Measurements from ENCODE around the gene CDKL2.

CDKL2 gene

DNA sequence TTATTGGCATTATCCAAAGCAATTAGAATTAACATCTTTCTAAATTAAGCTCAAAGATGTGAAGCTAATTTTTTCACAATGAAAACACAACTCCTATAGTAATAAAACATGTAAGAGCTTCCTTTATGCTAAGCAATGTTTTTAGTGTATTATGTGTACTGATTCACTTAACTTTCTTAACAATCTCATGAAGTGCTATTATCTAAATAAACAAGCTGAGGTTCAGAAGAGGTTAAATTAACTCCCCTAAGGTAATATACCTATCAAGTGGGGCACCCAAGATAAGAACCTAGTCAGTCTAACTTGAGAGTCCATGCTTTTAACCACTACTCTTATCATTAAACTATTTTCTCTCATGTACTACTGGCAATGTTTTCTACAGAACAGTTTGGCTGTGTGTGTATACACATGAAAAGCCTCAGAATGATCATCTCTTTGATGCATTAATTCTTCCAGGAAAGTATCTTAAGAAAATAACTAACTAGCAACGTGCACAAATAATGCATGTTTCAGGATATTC lies 29.2 kb upstream of the CDKL2 start:
- TF ChIP-seq, protein P1, sequence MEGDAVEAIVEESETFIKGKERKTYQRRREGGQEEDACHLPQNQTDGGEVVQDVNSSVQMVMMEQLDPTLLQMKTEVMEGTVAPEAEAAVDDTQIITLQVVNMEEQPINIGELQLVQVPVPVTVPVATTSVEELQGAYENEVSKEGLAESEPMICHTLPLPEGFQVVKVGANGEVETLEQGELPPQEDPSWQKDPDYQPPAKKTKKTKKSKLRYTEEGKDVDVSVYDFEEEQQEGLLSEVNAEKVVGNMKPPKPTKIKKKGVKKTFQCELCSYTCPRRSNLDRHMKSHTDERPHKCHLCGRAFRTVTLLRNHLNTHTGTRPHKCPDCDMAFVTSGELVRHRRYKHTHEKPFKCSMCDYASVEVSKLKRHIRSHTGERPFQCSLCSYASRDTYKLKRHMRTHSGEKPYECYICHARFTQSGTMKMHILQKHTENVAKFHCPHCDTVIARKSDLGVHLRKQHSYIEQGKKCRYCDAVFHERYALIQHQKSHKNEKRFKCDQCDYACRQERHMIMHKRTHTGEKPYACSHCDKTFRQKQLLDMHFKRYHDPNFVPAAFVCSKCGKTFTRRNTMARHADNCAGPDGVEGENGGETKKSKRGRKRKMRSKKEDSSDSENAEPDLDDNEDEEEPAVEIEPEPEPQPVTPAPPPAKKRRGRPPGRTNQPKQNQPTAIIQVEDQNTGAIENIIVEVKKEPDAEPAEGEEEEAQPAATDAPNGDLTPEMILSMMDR (IDR thresholded peaks at IDR 0.05; ENCODE audit: borderline replicate concordance, insufficient read depth, low read depth, low read length), result no peak
- no peak overlapping the region for H3K4me3 ChIP-seq (ENCODE audit: low read depth, low read length)

DNA sequence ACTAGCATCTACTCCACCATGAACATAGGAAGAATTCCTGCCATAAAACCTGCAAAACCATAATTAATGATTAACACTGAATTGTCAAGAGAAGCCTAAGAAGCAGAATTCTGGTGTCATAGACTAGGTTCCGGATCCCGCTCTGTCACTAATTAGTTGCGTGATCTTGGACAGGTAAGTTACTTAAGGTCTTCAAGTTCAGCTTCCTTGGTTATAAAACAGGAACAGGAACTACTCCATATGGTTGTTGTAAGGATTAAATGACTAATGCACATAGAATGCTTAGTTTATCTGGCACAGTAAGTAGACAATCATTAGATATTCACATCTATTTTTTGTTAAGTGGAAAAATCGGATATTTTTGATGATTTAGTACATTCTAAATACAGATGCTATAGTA lies 28.5 kb upstream of the CDKL2 start:
- TF ChIP-seq, protein P1 (IDR thresholded peaks at IDR 0.05; ENCODE audit: borderline replicate concordance, insufficient read depth, low read depth, low read length), result no peak
- H3K4me3 ChIP-seq (ENCODE audit: low read depth, low read length), result no peak overlapping the region

DNA sequence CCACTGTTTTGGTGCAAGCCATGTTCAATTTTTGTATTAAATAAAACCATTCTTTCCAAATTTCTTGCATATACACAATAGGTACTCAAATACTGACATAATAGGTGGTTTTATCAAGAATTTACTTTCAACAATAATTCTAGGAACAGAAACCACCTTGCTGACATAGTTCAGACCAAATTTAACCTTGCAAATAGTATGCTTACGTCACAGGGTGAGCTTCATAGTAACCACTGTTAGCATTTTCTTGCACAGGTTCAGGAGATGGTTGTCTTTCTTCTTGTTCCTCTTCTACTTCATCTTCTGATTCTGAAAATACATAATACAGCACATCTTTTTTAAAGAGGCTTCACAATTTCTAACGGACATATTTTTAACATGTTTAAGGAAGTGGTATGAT lies 25.2 kb upstream of the CDKL2 start:
- TF ChIP-seq, protein P1 (IDR thresholded peaks at IDR 0.05; ENCODE audit: borderline replicate concordance, insufficient read depth, low read depth, low read length), result no peak
- no peak overlapping the region for H3K4me3 ChIP-seq (ENCODE audit: low read depth, low read length)

DNA sequence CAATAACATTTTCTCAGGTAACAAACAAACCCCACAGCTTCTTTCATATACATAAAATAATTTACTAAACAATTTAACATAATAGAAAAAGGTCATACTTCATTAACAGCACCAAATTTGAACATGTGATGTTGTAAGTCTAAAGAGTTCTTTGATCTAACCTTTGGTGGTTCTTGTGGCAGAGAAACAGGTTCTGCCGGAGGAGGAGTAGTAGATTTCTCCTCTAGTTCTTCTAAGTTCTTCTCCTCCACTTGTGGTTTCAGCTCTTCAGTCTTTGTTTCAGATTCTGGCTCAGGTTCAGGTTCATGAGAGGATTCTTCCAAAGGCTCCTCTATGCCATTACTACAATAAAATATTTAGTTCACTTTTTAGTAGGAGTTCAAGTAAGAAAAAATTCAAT lies 24.6 kb upstream of the CDKL2 start:
- H3K4me3 ChIP-seq (ENCODE audit: low read depth, low read length), result no peak overlapping the region
- TF ChIP-seq, protein P1 (IDR thresholded peaks at IDR 0.05; ENCODE audit: borderline replicate concordance, insufficient read depth, low read depth, low read length), result no peak

DNA sequence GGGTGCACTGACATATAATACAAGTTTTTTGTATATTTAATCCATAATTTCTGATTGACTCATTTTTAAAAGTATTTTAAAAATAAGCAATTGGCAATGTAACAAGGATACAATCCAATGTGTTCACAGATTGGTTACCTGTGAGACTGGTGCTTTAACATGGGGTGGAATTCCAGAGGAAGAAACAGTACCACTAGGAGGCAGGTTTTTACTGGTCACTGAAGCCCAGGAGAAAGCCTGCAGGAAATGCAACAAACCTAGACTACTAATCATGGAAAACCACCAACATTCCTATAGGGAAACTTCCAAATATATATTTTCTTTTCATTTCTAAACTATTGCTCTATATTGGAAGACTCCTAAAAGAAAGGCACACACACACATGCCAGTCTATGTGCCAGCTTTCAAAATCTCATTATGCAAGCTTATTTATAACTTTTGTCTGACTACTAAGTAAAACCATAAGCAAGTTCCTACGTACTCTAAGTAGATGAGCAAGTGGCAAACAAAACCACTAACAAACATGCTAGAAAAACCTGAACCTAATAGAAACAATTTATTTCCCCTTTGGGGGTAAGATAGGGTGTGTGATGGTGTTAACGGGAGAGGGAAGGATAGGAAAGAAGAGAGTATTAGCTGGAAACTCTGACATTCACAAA lies 23.6 kb upstream of the CDKL2 start:
- H3K4me3 ChIP-seq (ENCODE audit: low read depth, low read length), result no peak overlapping the region
- TF ChIP-seq, protein P1 (IDR thresholded peaks at IDR 0.05; ENCODE audit: borderline replicate concordance, insufficient read depth, low read depth, low read length), result no peak

DNA sequence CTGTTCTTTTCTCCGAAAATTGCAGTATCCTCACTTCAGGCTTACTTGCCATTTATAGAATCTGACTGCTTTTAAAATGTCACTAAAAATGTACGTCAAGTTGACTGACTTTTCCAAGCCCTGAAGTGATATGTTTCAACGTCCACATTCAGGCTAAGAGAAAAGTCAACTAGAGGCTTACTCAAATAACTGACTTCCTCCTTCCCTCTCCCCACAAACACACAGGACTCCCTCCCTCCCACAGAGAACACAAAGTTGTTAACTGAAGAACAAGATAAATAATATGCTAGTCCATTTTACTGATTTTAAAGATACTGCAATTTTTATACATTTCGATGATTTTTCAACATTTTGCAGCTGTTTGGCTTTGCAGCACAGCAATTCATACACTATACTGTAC lies 13.8 kb upstream of the CDKL2 start:
- H3K4me3 ChIP-seq (ENCODE audit: low read depth, low read length), result no peak overlapping the region
- TF ChIP-seq, protein P1 (IDR thresholded peaks at IDR 0.05; ENCODE audit: borderline replicate concordance, insufficient read depth, low read depth, low read length), result no peak

DNA sequence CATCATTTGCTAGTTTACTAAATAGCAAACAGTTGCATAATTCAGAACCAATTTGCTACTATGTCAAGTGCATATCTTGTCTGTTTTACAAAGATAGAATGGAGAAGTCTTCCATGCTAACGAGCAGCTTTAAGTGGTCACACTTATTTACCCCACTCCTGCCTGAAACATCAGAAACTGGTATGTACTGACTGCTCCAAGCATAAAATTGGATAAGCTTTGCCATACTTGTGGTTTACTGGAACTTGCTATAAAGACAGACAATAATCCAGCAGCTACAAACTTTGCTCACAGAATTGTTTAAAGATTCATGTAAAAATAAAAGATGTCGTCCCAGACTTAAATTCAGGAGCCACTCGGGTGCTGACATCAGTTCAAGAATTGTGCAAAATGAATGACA lies 13.3 kb upstream of the CDKL2 start:
- TF ChIP-seq, protein P1 (IDR thresholded peaks at IDR 0.05; ENCODE audit: borderline replicate concordance, insufficient read depth, low read depth, low read length), result no peak
- H3K4me3 ChIP-seq (ENCODE audit: low read depth, low read length), result no peak overlapping the region
